ENCODE data around the gene LEKR1. TPM values are rescaled to one million over a fixed set of nuclear protein-coding genes. Genes with fewer than 3 reads are reported as not detected.

Gene LEKR1
- total and polyA plus RNA-seq, 8 donors = 0.76 to 3.8 (median 2.1) TPM

GRCh38 chr3:157033001-157033400 is 206.8 kb downstream of the LEKR1 start:
- peak in 1 of 4 donors; percentile 10 for DNase-seq
- intact Hi-C loops (cut with DNase I) = no loop called here
- TF ChIP-seq CTCF (IDR thresholded peaks at IDR 0.05) = no peak

DNA sequence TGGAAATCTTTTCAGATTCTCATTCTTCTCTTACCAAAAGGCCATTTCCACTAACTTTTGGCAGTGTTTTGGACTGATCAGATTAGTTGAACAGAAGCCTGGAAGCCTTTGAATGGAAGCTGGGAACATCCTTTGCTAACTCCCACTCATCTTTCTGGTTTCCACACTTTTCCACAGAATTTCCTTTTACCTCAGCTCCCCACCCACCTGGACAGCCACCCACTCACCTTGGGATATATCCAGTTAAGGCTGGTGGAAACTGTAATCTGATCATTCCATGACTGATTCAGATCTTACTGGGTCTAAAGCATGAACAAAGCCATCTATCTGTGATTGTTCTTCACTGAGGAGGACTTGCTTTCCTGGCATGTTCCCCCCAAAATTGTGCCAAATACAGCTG is 214.3 kb downstream of the LEKR1 start:
- intact Hi-C loops (cut with DNase I) = no loop called here
- Histone ChIP-seq H3K27ac (no peak overlapping the region), H3K36me3 (no peaks in the 10 kb centered on the region), H3K4me1 (no peaks in the 10 kb centered on the region), H3K27me3 (peaks cover 0 to 2% of the 10 kb centered on the region in 2 donors), H3K4me3 (no peak overlapping the region), H3K9me3 (no peaks in the 10 kb centered on the region)
- DNase-seq = no peak
- no peak for ATAC-seq
- no peak for TF ChIP-seq CTCF (IDR thresholded peaks at IDR 0.05)

More at GRCh38 chr3:157033001-157033400, 206.8 kb downstream of the LEKR1 start:
- no peaks in the 10 kb centered on the region for H3K4me1 ChIP-seq
- H3K9me3 ChIP-seq = no peaks in the 10 kb centered on the region
- H3K36me3 ChIP-seq = no peaks in the 10 kb centered on the region
- H3K27ac ChIP-seq = no peak overlapping the region
- H3K4me3 ChIP-seq = no peak overlapping the region
- H3K27me3 ChIP-seq = no peaks in the 10 kb centered on the region
- no peak for ATAC-seq

DNA sequence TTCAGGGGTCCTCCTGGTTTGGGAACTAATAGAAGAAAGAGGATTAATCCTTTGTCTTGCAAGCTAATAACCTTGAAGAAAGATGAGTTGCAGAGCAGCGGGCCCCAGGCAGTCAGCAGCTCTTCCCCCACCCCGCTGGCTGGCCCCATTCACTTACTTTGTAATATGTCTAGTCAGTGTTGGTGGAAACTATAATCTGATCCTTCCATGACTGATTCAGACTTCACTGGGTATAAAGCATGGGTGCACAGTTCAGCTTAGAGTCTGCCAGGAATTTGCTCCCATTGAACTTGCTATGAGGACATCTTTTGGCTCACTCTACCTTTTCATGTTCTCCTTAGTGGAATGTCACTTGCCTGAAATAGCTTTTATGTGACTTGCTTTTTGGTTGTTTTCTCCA is 216.1 kb downstream of the LEKR1 start:
- ATAC-seq (no peak), DNase-seq (no peak)
- intact Hi-C loops (cut with DNase I) = no loop called here
- no peaks in the 10 kb centered on the region for H3K9me3 ChIP-seq
- H3K4me1 ChIP-seq = no peaks in the 10 kb centered on the region
- no peaks in the 10 kb centered on the region for H3K36me3 ChIP-seq
- no peak for TF ChIP-seq CTCF (IDR thresholded peaks at IDR 0.05)
- H3K27ac ChIP-seq = no peak overlapping the region
- H3K27me3 ChIP-seq = peaks cover 0 to 4% of the 10 kb centered on the region in 2 donors
- no peak overlapping the region for H3K4me3 ChIP-seq

GRCh38 chr3:157043771-157044170 is 217.6 kb downstream of the LEKR1 start:
- ATAC-seq = no peak
- DNase-seq = no peak
- intact Hi-C loops (cut with DNase I) = no loop called here
- no peak for TF ChIP-seq CTCF (IDR thresholded peaks at IDR 0.05)
- Histone ChIP-seq H3K27ac (no peak overlapping the region), H3K36me3 (no peaks in the 10 kb centered on the region), H3K4me1 (no peaks in the 10 kb centered on the region), H3K27me3 (peaks cover 0 to 4% of the 10 kb centered on the region in 2 donors), H3K9me3 (no peaks in the 10 kb centered on the region), H3K4me3 (no peak overlapping the region)

GRCh38 chr3:157045238-157045850 is 219.2 kb downstream of the LEKR1 start:
- no peak for TF ChIP-seq CTCF (IDR thresholded peaks at IDR 0.05)
- DNase-seq (no peak), ATAC-seq (no peak)
- intact Hi-C loops (cut with DNase I) = no loop called here
- Histone ChIP-seq H3K4me3 (no peak overlapping the region), H3K4me1 (no peaks in the 10 kb centered on the region), H3K9me3 (no peaks in the 10 kb centered on the region), H3K27me3 (peaks cover 0 to 4% of the 10 kb centered on the region in 2 donors), H3K27ac (no peak overlapping the region), H3K36me3 (no peaks in the 10 kb centered on the region)

Data from left lung (tissue), 10 donors.